Liver (tissue), 3 donors: ENCODE measurements around the gene ANKRD33.

Experiments
- FOXA1 ChIP-seq: IDR thresholded peaks from 2 replicates; pipeline ENCODE4 v1.6.1; 2016; ENCODE audit warnings: antibody characterized with exemption
- FOXA2 ChIP-seq: IDR thresholded peaks from 2 replicates; pipeline ENCODE4 v1.6.1; 2016; ENCODE audit warnings: antibody characterized with exemption
- GABPA ChIP-seq, 2 donors: IDR thresholded peaks in 1 of 2; conservative IDR thresholded peaks in 1 of 2; 2 replicates each; pipeline ENCODE4 v1.6.1; 2016; ENCODE audit warnings: antibody characterized with exemption in 2 of 2, mild to moderate bottlenecking in 1 of 2, moderate library complexity in 1 of 2
- HNF4G ChIP-seq: IDR thresholded peaks from 2 replicates; pipeline ENCODE4 v1.6.1; 2016; ENCODE audit warnings: antibody characterized with exemption
- JUND ChIP-seq, 2 donors: IDR thresholded peaks; 2 replicates each; pipeline ENCODE4 v1.6.1; 2016; ENCODE audit warnings: antibody characterized with exemption in 2 of 2
- RAD21 ChIP-seq, 2 donors: IDR thresholded peaks; 2 replicates each; pipeline ENCODE4 v1.6.1; 2016; ENCODE audit warnings: antibody characterized with exemption in 2 of 2, mild to moderate bottlenecking in 2 of 2
- SP1 ChIP-seq: IDR thresholded peaks from 2 replicates; pipeline ENCODE4 v1.6.1; 2018; ENCODE audit warnings: antibody characterized with exemption, mild to moderate bottlenecking
- TAF1 ChIP-seq: conservative IDR thresholded peaks from 2 replicates; pipeline ENCODE4 v1.6.1; 2016; ENCODE audit warnings: antibody characterized with exemption, mild to moderate bottlenecking
- YY1 ChIP-seq: IDR thresholded peaks from 2 replicates; pipeline ENCODE4 v1.6.1; 2016; ENCODE audit warnings: antibody characterized with exemption, mild to moderate bottlenecking
- TF ChIP-seq, protein P1 (sequence below): fragments of 150-350 bp; IDR thresholded peaks from 2 replicates; pipeline ENCODE4 v1.5.1; 2017; ENCODE audit warnings: improper control_type of control experiment, low read depth, low read length; ENCODE audit not compliant: missing input control
- TF ChIP-seq, protein P2 (sequence below): IDR thresholded peaks from 2 replicates; pipeline ENCODE4 v1.6.1; 2016; ENCODE audit warnings: antibody characterized with exemption
- donor health status: healthy.
- donor health status: healthy.

DNA sequence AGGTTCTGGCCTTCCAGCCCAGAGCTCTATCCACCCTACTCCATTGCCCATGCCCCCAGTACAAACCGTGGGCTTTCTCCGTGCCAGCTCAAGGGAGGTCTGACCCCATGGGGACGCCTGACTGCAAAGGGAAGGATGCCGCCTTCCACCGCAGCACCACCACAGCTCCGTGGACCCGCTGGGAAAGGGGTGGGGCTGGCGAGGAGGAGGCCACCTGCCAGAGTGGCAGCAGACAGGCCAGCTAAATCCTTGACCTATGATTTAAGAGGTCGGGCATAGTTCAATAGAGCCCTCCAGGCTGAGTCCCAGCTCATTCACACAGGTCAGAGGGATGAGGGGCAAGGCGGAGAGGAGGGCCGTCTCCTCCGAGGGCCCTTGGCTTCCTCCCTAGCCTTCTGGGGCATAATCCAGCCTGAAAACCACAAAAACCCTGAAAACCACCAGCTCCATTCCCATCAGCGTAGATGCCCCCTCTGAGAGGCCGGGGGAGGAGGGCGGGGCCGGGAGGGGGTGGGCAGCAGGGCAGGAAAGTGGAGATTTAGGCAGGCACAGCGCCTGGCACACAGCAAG lies 24.5 kb upstream of the ANKRD33 start:
- TF ChIP-seq, protein P1, sequence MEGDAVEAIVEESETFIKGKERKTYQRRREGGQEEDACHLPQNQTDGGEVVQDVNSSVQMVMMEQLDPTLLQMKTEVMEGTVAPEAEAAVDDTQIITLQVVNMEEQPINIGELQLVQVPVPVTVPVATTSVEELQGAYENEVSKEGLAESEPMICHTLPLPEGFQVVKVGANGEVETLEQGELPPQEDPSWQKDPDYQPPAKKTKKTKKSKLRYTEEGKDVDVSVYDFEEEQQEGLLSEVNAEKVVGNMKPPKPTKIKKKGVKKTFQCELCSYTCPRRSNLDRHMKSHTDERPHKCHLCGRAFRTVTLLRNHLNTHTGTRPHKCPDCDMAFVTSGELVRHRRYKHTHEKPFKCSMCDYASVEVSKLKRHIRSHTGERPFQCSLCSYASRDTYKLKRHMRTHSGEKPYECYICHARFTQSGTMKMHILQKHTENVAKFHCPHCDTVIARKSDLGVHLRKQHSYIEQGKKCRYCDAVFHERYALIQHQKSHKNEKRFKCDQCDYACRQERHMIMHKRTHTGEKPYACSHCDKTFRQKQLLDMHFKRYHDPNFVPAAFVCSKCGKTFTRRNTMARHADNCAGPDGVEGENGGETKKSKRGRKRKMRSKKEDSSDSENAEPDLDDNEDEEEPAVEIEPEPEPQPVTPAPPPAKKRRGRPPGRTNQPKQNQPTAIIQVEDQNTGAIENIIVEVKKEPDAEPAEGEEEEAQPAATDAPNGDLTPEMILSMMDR: no peak
- TF ChIP-seq, protein P2, sequence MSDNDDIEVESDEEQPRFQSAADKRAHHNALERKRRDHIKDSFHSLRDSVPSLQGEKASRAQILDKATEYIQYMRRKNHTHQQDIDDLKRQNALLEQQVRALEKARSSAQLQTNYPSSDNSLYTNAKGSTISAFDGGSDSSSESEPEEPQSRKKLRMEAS: no peak
- TF ChIP-seq SP1: no peak
- TF ChIP-seq HNF4G: no peak
- no peak for TF ChIP-seq FOXA2
- no peak for TF ChIP-seq GABPA (IDR thresholded peaks at IDR 0.05 in 1 of 2, conservative IDR thresholded peaks at IDR 0.05 in 1 of 2)
- no peak for TF ChIP-seq FOXA1
- no peak for TF ChIP-seq JUND (IDR thresholded peaks at IDR 0.05)
- TF ChIP-seq TAF1: no peak
- TF ChIP-seq RAD21 (IDR thresholded peaks at IDR 0.05): no peak
- TF ChIP-seq YY1: no peak
